GM12874 (cell line): ENCODE data around the gene DNM3.

Experiments
- CTCF ChIP-seq: IDR thresholded peaks from 2 replicates; pipeline ENCODE4 v1.5.1; 2011; ENCODE audit warnings: low read depth, mild to moderate bottlenecking, control low read depth, low read length, moderate library complexity; ENCODE audit not compliant: insufficient read depth

DNM3 gene

GRCh38 chr1:171910786-171911185 lies 69.5 kb downstream of the DNM3 start:
- no peak for TF ChIP-seq CTCF

GRCh38 chr1:171911506-171911905 lies 70.2 kb downstream of the DNM3 start:
- no peak for TF ChIP-seq CTCF

GRCh38 chr1:171912509-171913175 lies 71.3 kb downstream of the DNM3 start:
- TF ChIP-seq CTCF, result no peak

GRCh38 chr1:171913385-171913784 lies 72.1 kb downstream of the DNM3 start:
- no peak for TF ChIP-seq CTCF

- no peak for TF ChIP-seq CTCF
Measured at GRCh38 chr1:171916315-171916771, 75.0 kb downstream of the DNM3 start.

- no peak for TF ChIP-seq CTCF
Measured at GRCh38 chr1:171917331-171917730, 76.0 kb downstream of the DNM3 start.

- TF ChIP-seq CTCF, result no peak
Measured at GRCh38 chr1:171919891-171920887, 78.9 kb downstream of the DNM3 start.
